ENCODE results near the gene MED8. TPM values are rescaled to one million over a fixed set of nuclear protein-coding genes. Genes with fewer than 3 reads are reported as not detected.

Gene MED8
- total and polyA plus RNA-seq, 10 of the 15 experiments (the other 5 are each of a cell fraction or from before 2014, with no cell fraction given) = 20.2 to 61.7 (median 39.5) TPM

- in situ Hi-C loops (cut with MboI) = no loop called here
- Histone ChIP-seq H4K20me1 (ENCODE audit: control insufficient read depth, insufficient read depth) (0 out of 2 replicates have a peak, but pooled peaks cover 4% of the 10 kb centered on the region), H3K27ac (ENCODE audit: control insufficient read depth, insufficient read depth) (no peak overlapping the region), H3K9ac (ENCODE audit: control insufficient read depth, insufficient read depth, low read length) (no peak overlapping the region), H2AFZ (ENCODE audit: control insufficient read depth, low read depth, low read length) (no peak overlapping the region), H3K27me3 (replicated peaks in 1 of 2; ENCODE audit: control insufficient read depth in 2 of 2, insufficient read depth in 2 of 2, low read length in 1 of 2) (no peaks in the 10 kb centered on the region), H3K36me3 (ENCODE audit: control insufficient read depth in 2 of 2, insufficient read depth in 2 of 2, low read length in 1 of 2) (peaks cover 36 to 39% of the 10 kb centered on the region in 2 experiments), H3K79me2 (ENCODE audit: control insufficient read depth, insufficient read depth, low read length) (no peaks in the 10 kb centered on the region), H3K9me3 (replicated peaks; ENCODE audit: control insufficient read depth, insufficient read depth, low read length) (no peaks in the 10 kb centered on the region), H3K4me2 (ENCODE audit: control insufficient read depth, insufficient read depth) (no peak overlapping the region), H3K4me1 (ENCODE audit: control insufficient read depth, insufficient read depth, low read length) (no peaks in the 10 kb centered on the region), H3K4me3 (no peak overlapping the region)
- SMC1A ChIA-PET (ENCODE audit: uncharacterized antibody, unreplicated experiment) = no interaction called here
- ATAC-seq (no peak), FAIRE-seq (no peak), DNase-seq (ENCODE audit: low read depth, low spot score) (no peak)
- TF ChIP-seq NBN (IDR thresholded peaks at IDR 0.05) = no peak
- WGBS (ENCODE audit: insufficient coverage, insufficient replicate concordance, low lambda C conversion rate, missing lambda C conversion rate) = 91% methylated on average over 5 of the region's 5 CpGs
- intact Hi-C loops (cut with micrococcal nuclease; ENCODE audit: unreplicated experiment) = no loop called here
- RAD21 ChIA-PET (ENCODE audit: unreplicated experiment) = no interaction called here
- POLR2A ChIA-PET = no interaction called here
- CTCF ChIA-PET = no interaction called here
- BruUV-seq (replicated peaks) = no TSS peak
Observed at GRCh38 chr1:43430831-43431230, 41.2 kb upstream of the MED8 start.

GRCh38 chr1:43427941-43428340 is 38.3 kb upstream of the MED8 start:
- Histone ChIP-seq H3K4me3 (no peak overlapping the region), H2AFZ (ENCODE audit: control insufficient read depth, low read depth, low read length) (no peak overlapping the region), H3K27me3 (replicated peaks in 1 of 2; ENCODE audit: control insufficient read depth in 2 of 2, insufficient read depth in 2 of 2, low read length in 1 of 2) (no peaks in the 10 kb centered on the region), H3K4me2 (ENCODE audit: control insufficient read depth, insufficient read depth) (no peak overlapping the region), H3K79me2 (ENCODE audit: control insufficient read depth, insufficient read depth, low read length) (no peaks in the 10 kb centered on the region), H3K4me1 (ENCODE audit: control insufficient read depth, insufficient read depth, low read length) (no peaks in the 10 kb centered on the region), H3K9me3 (replicated peaks; ENCODE audit: control insufficient read depth, insufficient read depth, low read length) (no peaks in the 10 kb centered on the region), H3K36me3 (ENCODE audit: control insufficient read depth in 2 of 2, insufficient read depth in 2 of 2, low read length in 1 of 2) (peaks cover 40 to 41% of the 10 kb centered on the region in 2 experiments), H4K20me1 (ENCODE audit: control insufficient read depth, insufficient read depth) (no peaks in the 10 kb centered on the region), H3K9ac (ENCODE audit: control insufficient read depth, insufficient read depth, low read length) (no peak overlapping the region), H3K27ac (ENCODE audit: control insufficient read depth, insufficient read depth) (no peak overlapping the region)
- ChIA-PET RAD21 (ENCODE audit: unreplicated experiment) (no interaction called here), SMC1A (ENCODE audit: uncharacterized antibody, unreplicated experiment) (interaction anchor here (1.0 to 1.1 kb wide), 2 partner anchors 27 to 93 kb away, joined by 3 read pairs; no protein-coding TSS in a partner anchor), CTCF (interaction anchor here (1.0 to 1.2 kb wide), 3 partner anchors 13 to 201 kb away, joined by 3 to 4 read pairs (median 4); no protein-coding TSS in a partner anchor), POLR2A (no interaction called here)
- DNase-seq (ENCODE audit: low read depth, low spot score) (no peak), FAIRE-seq (no peak), ATAC-seq (no peak)
- intact Hi-C loops (cut with micrococcal nuclease; ENCODE audit: unreplicated experiment) = no loop called here
- TSS peak; percentile 30 for BruUV-seq (replicated peaks)
- TF ChIP-seq GATAD2B (conservative IDR thresholded peaks at IDR 0.05; ENCODE audit: low read depth) = no peak
- TF ChIP-seq BMI1 (IDR thresholded peaks at IDR 0.05; ENCODE audit: borderline replicate concordance) = no peak
- no peak for TF ChIP-seq RB1 (IDR thresholded peaks at IDR 0.05; ENCODE audit: borderline replicate concordance)
- no peak for TF ChIP-seq RELA (IDR thresholded peaks at IDR 0.05; ENCODE audit: borderline replicate concordance, partially characterized antibody)
- no peak for TF ChIP-seq USF1 (IDR thresholded peaks at IDR 0.05; ENCODE audit: borderline replicate concordance, extremely low read length, insufficient read depth, low read depth, low read length)
- TF ChIP-seq ZNF687 (IDR thresholded peaks at IDR 0.05) = no peak
- 94% methylated on average over 9 of the region's 9 CpGs for WGBS (ENCODE audit: insufficient coverage, insufficient replicate concordance, low lambda C conversion rate, missing lambda C conversion rate)
- in situ Hi-C loops (cut with MboI) = no loop called here
